Hepatocyte (in vitro differentiated cells): ENCODE measurements around the gene GPR45. TPM values are rescaled to one million over a fixed set of nuclear protein-coding genes. Genes with fewer than 3 reads are reported as not detected.
A peak's percentile ranks its signal among the peaks of the same experiment; 100 is the strongest.

Experiments used
- DNase-seq: peaks from one replicate; pipeline ENCODE4 v3.0.0-alpha.2; 2016; ENCODE audit warnings: low spot score
- H2AFZ ChIP-seq: fragments of 200-600 bp; sonication (generic); 2 replicates; pipeline ENCODE4 v1.6.0; 2016; ENCODE audit warnings: antibody characterized with exemption, mild to moderate bottlenecking
- H3K27ac ChIP-seq: fragments of 200-600 bp; sonication (generic); 2 replicates; pipeline ENCODE4 v1.5.1; 2016; ENCODE audit warnings: mild to moderate bottlenecking
- H3K27me3 ChIP-seq: fragments of 200-600 bp; sonication (generic); 2 replicates; pipeline ENCODE4 v1.6.1; 2016
- H3K36me3 ChIP-seq: fragments of 200-600 bp; sonication (generic); replicated peaks from 2 replicates; pipeline ENCODE4 v1.5.1; 2016; ENCODE audit warnings: low read depth; ENCODE audit not compliant: insufficient read depth
- H3K4me1 ChIP-seq: fragments of 200-600 bp; sonication (generic); 2 replicates; pipeline ENCODE4 v1.5.1; 2016; ENCODE audit warnings: mild to moderate bottlenecking, moderate library complexity; ENCODE audit not compliant: insufficient read depth
- H3K4me2 ChIP-seq: fragments of 200-600 bp; sonication (generic); 2 replicates; pipeline ENCODE4 v1.6.0; 2016
- H3K4me3 ChIP-seq: fragments of 200-600 bp; sonication (generic); 2 replicates; pipeline ENCODE4 v1.5.1; 2016; ENCODE audit warnings: mild to moderate bottlenecking
- H3K79me2 ChIP-seq: fragments of 200-600 bp; sonication (generic); 2 replicates; pipeline ENCODE4 v1.6.0; 2017; ENCODE audit warnings: mild to moderate bottlenecking
- H3K9me2 ChIP-seq: fragments of 200-600 bp; sonication (generic); replicated peaks from 2 replicates; pipeline ENCODE4 v1.6.0; 2017; ENCODE audit warnings: mild to moderate bottlenecking; ENCODE audit not compliant: insufficient read depth
- H3K9me3 ChIP-seq: fragments of 200-600 bp; sonication (generic); 2 replicates; pipeline ENCODE4 v1.5.1; 2016; ENCODE audit warnings: low read depth, mild to moderate bottlenecking
- H4K20me1 ChIP-seq: fragments of 200-600 bp; sonication (generic); 2 replicates; pipeline ENCODE4 v1.6.0; 2016; ENCODE audit warnings: mild to moderate bottlenecking; ENCODE audit not compliant: insufficient read depth, poor library complexity, severe bottlenecking
- CTCF ChIP-seq: fragments of 200-600 bp; sonication (generic); IDR thresholded peaks from 2 replicates; pipeline ENCODE4 v1.5.1; 2016; ENCODE audit warnings: antibody characterized with exemption, mild to moderate bottlenecking; ENCODE audit not compliant: poor library complexity
- EZH2 ChIP-seq: fragments of 200-600 bp; sonication (generic); IDR thresholded peaks from 2 replicates; pipeline ENCODE4 v1.6.1; 2016; ENCODE audit warnings: antibody characterized with exemption, mild to moderate bottlenecking, borderline replicate concordance
- EZH2phosphoT487 ChIP-seq: fragments of 200-600 bp; sonication (generic); IDR thresholded peaks from one replicate; pipeline ENCODE4 v1.6.1; 2018; ENCODE audit warnings: antibody characterized with exemption, mild to moderate bottlenecking, low read depth, moderate library complexity; ENCODE audit not compliant: unreplicated experiment, severe bottlenecking
- WGBS: methylation state at CpG from one replicate; pipeline ENCODE4 v1.1.6; 2016; ENCODE audit warnings: low lambda C conversion rate; ENCODE audit errors: missing lambda C conversion rate; 5-methylcytosine and 5-hydroxymethylcytosine counted together
- polyA plus RNA-seq: library from polyadenylated mRNA; unstranded; fragments of >200 nt; fragmentation: Nextera tagmentation; extraction: Ambion mirVana; gene quantifications from 2 replicates; pipeline ENCODE4 v1.2.1, GENCODE V29; 2016
- total RNA-seq: library from RNA; depleted of rRNA; stranded (reverse); fragments of >200 nt; gene quantifications from 2 replicates; pipeline ENCODE4 v1.2.3, GENCODE V29; 2014

Gene GPR45
- total and polyA plus RNA-seq, 2 experiments from 2014 or later, result not detected

- Histone ChIP-seq H3K36me3 (no peaks in the 10 kb centered on the region), H3K9me3 (no peaks in the 10 kb centered on the region), H3K27me3 (no peaks in the 10 kb centered on the region), H3K4me1 (peaks cover 6% of the 10 kb centered on the region), H3K4me3 (no peak overlapping the region), H4K20me1 (no peaks in the 10 kb centered on the region), H2AFZ (no peak overlapping the region), H3K4me2 (no peak overlapping the region), H3K9me2 (no peaks in the 10 kb centered on the region), H3K27ac (no peak overlapping the region), H3K79me2 (no peaks in the 10 kb centered on the region)
- DNase-seq, result no peak
- TF ChIP-seq EZH2 (no peak), CTCF (no peak), EZH2phosphoT487 (no peak)
- 87% methylated on average over 3 of the region's 3 CpGs for WGBS
Observed at GRCh38 chr2:105257981-105258380, 16.4 kb downstream of the GPR45 start.

GRCh38 chr2:105258835-105259350, 17.4 kb downstream of the GPR45 start:
- no peak for TF ChIP-seq EZH2
- TF ChIP-seq EZH2phosphoT487, result no peak
- TF ChIP-seq CTCF, result no peak
- Histone ChIP-seq H3K4me3 (no peak overlapping the region), H3K9me3 (no peaks in the 10 kb centered on the region), H3K4me2 (no peak overlapping the region), H3K9me2 (no peaks in the 10 kb centered on the region), H3K27ac (no peak overlapping the region), H2AFZ (no peak overlapping the region), H3K4me1 (peaks cover 6% of the 10 kb centered on the region), H3K79me2 (no peaks in the 10 kb centered on the region), H3K27me3 (no peaks in the 10 kb centered on the region), H3K36me3 (no peaks in the 10 kb centered on the region), H4K20me1 (no peaks in the 10 kb centered on the region)
- 77% methylated on average over 10 of the region's 10 CpGs for WGBS
- DNase-seq, result no peak

- Histone ChIP-seq H3K4me2 (no peak overlapping the region), H3K36me3 (no peaks in the 10 kb centered on the region), H3K4me3 (no peak overlapping the region), H4K20me1 (no peaks in the 10 kb centered on the region), H3K27me3 (no peaks in the 10 kb centered on the region), H3K79me2 (no peaks in the 10 kb centered on the region), H3K27ac (peak overlapping the region; percentile 71), H3K4me1 (peaks cover 4% of the 10 kb centered on the region), H2AFZ (no peak overlapping the region), H3K9me3 (no peaks in the 10 kb centered on the region), H3K9me2 (no peaks in the 10 kb centered on the region)
- 51% methylated on average over 5 of the region's 5 CpGs for WGBS
- no peak for TF ChIP-seq EZH2
- TF ChIP-seq CTCF, result no peak
- no peak for TF ChIP-seq EZH2phosphoT487
- peak; percentile 69 for DNase-seq
Observed at GRCh38 chr2:105261061-105261460, 19.5 kb downstream of the GPR45 start.
